GM21717 (cell line): Measurements from ENCODE around the gene FAM217B.

Source experiments
- ATAC-seq: cut with Tn5 transposase; IDR thresholded peaks from one replicate; pipeline ENCODE4 v1.9.1; 2021; ENCODE audit warnings: mild to moderate bottlenecking, moderate library complexity; ENCODE audit not compliant: unreplicated experiment

FAM217B gene

GRCh38 chr20:59972037-59972801 is 32.0 kb downstream of the FAM217B start:
- no peak for ATAC-seq

GRCh38 chr20:59976156-59976782 is 36.1 kb downstream of the FAM217B start:
- ATAC-seq: no peak

DNA sequence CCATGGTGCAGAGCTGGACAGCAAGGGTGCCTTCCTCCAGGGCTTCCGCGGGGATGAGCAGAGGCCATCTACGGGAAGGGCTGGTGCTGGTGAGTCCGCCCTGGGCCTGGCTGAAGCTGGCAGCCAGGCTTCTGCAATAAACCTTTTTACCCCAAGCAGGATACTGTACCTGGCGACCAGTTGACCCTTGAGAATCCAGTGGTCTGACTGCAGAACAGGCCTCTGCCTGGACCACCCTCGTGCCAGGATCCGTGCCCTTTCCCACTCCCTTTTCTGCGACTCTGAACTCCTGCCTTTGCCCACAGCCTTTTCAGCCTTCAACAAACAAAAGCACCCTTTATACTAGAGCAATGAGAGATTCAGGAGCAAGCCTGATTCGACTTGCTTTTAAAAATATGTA is 36.9 kb downstream of the FAM217B start:
- no peak for ATAC-seq

DNA sequence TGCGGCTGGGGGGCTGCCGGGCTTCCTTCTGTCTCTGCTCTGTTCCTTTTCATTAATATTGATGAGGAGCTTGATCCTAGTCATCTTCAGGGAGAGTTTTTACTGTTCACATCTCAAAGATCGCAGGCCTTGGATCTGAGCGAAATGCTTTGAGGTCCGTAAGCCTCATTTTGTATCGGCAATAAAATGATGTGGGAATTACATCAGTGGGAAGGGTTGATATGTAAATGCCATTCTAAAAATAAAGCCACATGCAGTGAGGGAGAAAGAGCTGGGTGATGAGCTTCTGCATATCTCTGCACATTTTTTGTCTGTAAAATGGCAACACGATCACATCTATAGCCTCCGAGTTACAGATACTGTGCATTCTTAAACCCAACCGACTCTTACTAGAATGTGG is 42.9 kb downstream of the FAM217B start:
- no peak for ATAC-seq

- ATAC-seq: no peak
Measured at GRCh38 chr20:59984541-59984940, 44.4 kb downstream of the FAM217B start.

GRCh38 chr20:59985164-59985563 is 45.0 kb downstream of the FAM217B start:
- ATAC-seq: no peak

DNA sequence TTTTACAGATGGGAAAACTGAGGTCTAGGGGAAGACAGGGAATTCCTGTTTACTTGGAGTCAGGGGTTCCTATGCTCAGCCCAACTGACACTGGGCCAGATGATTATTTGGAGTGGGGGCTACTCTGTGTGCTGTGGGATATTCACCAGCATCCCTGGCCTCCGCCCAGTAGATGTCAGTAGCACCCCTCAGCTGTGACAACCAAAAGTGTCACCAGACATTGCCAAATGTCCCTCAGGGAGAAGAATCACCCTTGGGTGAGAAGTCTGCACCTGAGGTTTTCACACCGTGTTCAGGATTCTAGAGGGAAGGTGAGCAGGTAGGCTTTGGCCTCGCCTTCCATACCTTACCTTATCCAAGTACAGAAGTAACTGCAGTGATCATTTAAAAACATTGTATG is 45.7 kb downstream of the FAM217B start:
- ATAC-seq: no peak

GRCh38 chr20:59987135-59987534 is 46.9 kb downstream of the FAM217B start:
- no peak for ATAC-seq

- ATAC-seq: no peak
Measured at GRCh38 chr20:59988141-59988540, 48.0 kb downstream of the FAM217B start.

DNA sequence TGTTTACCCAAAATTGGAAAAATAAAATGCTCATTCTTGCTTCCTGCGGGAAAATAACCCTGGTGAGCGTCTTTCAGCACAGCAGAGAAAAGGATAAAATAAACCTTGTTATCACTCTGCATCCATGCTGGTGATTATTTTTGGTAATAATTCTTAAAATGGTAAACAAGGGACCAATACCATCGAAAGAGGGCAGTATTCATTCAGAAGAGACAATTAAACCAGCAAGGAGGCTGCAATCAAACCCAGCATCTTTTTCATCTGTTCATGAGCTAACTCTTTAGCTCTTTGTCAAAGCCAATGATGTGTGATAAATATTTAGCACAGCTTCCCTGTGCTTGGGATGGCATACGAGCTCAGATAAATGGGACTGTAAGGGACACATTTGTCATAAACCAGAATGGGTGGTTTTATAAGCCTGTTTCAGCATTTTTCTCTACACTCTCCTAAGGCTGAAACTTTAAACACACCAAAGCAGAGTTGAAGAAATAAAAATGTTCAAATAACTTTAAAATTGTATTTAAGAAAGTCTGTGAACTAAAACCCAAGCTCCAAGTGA is 52.4 kb downstream of the FAM217B start:
- ATAC-seq: no peak

- no peak for ATAC-seq
Measured at GRCh38 chr20:59993736-59994430, 53.7 kb downstream of the FAM217B start.

- ATAC-seq: no peak
Measured at GRCh38 chr20:59994697-59995122, 54.5 kb downstream of the FAM217B start.

DNA sequence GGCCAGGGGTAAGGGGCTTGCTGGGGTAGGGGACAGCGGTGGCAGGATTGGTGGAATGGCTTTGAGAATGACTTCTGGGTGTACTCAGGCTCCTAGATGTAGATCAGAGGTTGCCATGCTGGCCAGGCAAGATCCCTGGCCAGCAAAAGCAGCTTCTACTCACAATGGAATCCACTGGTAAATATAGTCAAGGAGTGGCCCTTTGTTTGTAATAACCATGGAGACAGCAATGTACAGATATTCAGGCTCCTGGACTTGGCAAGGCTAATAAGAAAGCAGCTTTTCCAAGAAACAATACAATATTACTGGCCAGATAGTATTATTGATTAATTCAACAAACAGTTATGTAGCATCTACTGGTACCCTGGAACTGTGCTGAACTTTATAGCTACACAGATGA is 55.9 kb downstream of the FAM217B start:
- no peak for ATAC-seq

DNA sequence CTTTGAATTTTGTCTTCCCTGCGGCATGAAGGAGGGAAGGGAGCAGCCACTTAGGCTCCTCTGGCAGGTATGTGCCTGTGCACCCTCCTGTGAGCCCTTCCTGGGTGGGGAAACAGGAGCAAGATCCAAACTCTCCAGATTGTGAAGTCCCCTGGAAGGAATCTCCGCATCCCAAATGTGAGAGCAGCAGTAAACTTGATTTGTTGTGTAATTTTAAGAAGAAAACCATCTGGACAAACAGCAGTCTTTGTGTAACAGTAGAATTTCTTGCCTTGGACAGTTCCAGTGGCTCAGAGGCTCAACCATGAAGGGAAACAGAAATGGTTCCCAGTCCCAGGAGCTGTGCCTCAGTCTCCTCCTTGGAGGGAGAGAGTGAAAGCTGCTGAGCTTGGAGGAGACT is 57.7 kb downstream of the FAM217B start:
- ATAC-seq: no peak
